HG03442 (cell line): ENCODE measurements around the gene SOSTDC1.

Experiments
- ATAC-seq: cut with Tn5 transposase; IDR thresholded peaks from one replicate; pipeline ENCODE4 v1.9.1; 2021; ENCODE audit warnings: mild to moderate bottlenecking, moderate library complexity; ENCODE audit not compliant: unreplicated experiment

Gene SOSTDC1

DNA sequence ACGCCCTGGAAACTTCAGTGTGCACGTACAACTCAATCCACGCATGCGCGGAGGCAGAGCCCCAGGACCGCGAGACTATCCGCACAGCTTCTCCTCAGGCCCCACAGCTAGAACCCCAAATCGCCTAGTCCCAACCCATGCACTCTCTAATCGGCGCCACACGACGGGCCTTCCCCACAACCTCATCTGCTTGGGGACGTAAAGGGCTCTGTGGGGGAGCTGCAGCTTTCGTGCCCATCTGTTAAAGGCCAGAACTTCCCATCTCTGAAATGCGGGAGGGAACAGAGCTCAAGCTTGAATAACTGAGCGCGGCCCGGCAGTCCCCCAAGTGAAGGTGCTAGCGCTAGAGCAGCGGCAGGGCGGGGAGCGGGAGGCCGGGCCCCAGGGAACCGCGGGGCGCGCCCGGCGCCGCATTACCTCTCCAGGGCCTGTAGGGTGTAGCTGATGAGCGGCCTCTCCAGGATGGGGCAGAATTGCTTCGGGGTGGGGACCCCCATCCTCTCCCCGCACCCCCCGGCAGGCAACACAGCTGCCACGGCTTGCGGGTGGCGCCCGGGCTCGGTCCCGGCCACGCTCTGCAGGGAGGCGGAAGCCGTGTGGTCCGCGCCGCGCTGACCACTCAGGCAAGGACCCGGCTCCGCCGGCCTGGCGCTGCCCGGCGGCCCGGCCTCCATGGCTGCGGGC, 44.7 kb downstream of the SOSTDC1 start:
- ATAC-seq = peak; percentile 80

- no peak for ATAC-seq
These were observed 45.2 kb downstream of the SOSTDC1 start for GRCh38 chr7:16420329-16420648.

DNA sequence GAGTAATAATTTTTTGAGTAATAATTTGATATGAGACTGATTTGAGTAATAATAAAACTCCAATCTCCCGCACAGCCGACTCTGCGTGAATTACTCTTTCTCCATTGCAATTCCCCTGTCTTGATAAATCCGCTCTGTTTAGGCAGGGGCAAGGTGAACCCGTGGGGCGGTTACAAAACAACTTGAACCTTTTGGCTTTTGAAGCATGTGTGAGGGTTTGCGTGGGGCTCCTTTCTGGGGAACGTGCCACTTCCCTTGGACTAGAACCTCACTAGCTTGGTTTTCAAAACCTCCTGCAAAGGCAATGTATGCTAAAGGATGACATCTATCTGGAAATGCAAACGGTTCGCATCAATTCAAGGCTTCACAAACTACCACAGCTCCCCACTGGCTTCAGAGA, 45.7 kb downstream of the SOSTDC1 start:
- no peak for ATAC-seq

GRCh38 chr7:16419126-16419525, 46.4 kb downstream of the SOSTDC1 start:
- ATAC-seq = no peak

DNA sequence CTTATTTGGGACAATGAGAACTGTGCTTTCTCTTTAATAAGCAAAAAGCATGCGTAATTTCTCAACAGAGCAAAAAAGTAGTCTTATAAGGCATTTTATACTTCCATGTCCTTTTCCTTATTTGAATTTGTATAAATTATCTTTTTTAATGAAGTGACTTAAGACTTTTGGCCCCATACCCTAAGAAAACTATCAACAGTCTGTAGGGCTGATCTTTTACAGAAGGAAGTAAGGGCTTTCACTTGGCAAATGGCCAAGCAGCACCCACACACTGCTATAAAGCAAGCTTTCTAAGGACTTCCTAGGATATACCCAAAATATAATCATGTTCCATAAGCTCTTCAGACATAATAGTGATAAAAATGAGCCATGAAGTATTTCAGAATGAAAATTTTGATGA, 47.6 kb downstream of the SOSTDC1 start:
- no peak for ATAC-seq

DNA sequence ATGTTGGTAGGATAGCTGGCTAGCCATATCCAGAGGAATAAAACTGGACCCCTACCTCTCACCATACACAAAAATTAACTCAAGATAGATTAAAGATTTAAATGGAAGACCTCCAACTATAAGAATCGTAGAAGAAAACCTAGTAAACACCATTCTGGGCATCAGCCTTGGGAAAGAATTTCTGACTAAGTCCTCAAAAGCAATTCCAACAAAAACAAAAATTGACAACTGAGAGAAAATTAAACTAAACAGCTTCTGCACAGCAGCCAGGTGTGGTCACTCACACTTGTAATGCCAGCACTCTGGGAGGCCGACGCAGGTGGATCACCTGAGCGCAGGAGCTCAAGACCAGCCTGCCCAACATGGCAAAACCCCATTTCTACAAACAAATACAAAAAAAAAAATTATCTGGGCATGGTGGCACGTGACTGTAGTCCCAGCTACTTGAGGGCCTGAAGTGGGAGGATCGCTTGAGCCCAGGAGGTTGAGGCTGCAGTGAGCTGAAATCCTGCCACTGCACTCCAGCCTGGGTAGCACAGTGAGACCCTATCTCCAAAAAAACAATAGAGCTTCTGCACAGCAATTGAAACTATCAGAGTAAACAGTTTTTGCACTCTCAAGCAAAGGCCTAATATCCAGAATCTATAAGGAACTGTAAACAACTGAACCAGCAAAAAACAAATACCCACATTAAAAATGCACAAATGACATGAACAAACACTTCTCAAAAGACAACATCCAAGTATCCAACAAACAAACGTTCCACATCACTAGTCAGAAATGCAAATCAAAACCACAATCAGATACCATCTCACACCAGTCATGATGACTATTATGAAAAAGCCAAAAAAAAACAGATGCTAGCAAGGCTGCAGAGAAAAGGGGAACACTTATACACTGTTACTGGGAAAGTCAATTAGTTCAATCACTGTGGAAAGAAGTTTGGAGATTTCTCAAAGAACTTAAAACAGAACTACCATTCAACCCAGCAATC, 49.0 kb downstream of the SOSTDC1 start:
- no peak for ATAC-seq

DNA sequence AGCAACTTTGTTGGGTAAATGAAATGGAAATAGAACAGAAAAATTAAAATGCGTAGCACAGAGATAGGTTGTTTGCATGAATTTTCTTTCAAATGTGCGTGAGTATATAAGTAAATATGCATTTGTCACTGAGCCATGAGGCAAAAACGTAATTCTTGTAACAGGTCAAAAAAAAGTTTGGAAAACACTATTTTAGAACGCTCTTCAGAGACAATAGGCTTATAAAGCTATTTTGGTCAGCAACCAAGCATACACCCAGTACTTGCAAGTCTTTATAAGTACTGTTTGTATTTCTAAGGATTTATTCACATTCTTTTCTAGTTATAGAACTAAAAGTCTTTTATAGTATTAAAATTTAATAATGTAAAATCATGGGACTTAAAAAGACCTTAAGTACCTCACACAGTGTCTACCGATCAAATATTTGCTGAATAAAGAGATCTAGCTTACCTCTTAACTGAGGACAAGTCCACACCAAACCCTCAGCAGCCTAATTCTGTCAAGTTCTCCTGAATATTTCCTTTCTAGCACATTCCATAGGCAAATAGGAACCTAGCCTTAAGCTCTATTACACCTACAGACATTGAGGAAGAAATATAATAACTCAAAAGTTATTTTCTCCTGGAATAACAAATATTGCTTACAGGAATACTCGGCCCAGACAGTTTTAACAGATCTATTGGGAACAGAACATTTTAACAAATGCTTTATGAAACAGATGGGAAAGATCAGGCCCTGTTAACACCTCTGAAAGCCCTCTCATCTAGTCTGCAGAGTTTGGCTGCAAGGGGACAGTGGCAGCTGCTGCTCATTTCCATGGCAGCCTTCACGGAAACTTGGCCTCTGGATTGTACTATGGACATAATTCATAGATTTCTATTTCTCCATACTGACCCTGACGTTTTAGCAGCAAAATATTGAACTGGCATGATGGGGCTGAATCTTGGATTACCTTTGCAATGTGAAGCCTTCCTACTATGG, 53.0 kb downstream of the SOSTDC1 start:
- no peak for ATAC-seq
